PC-3 (cell line): ENCODE measurements around the gene IL18R1. TPM values are rescaled to one million over a fixed set of nuclear protein-coding genes. Genes with fewer than 3 reads are reported as not detected.
A peak's percentile ranks its signal among the peaks of the same experiment; 100 is the strongest.

ENCODE experiments used
- ATAC-seq: fragments of 200-7000 bp; cut with Tn5 transposase; 2 replicates; pipeline ENCODE4 v1.9.1; 2020; ENCODE audit warnings: mild to moderate bottlenecking, moderate library complexity
- BruUV-seq: library from RNA; stranded (reverse); fragments of 400-500 nt; replicated peaks from 2 replicates; lab custom pipeline; 2021; lab: Mats Ljungman, UMichigan
- CTCF ChIA-PET: fragments of 300-600 bp; sonication (Branson Sonifier 250); formaldehyde crosslinking; loops from one replicate; lab custom pipeline; 2022; ENCODE audit warnings: antibody characterized with exemption; lab: Charles Lee
- POLR2A ChIA-PET: fragments of 300-600 bp; sonication (Branson Sonifier 250); formaldehyde crosslinking; loops from one replicate; lab custom pipeline; 2022; ENCODE audit warnings: antibody characterized with exemption; ENCODE audit not compliant: unreplicated experiment; lab: Charles Lee
- DNase-seq: peaks from one replicate; pipeline ENCODE4 v3.0.0-alpha.2; 2015
- H2AFZ ChIP-seq: fragments of 300-600 bp; sonication (generic); 2 replicates; pipeline ENCODE4 v1.6.0; 2016; ENCODE audit warnings: antibody characterized with exemption, low read length
- H3F3A ChIP-seq: fragments of 300-600 bp; sonication (generic); one replicate; pipeline ENCODE4 v1.6.0; 2017; ENCODE audit warnings: antibody characterized with exemption, low read length, control low read depth, mild to moderate bottlenecking; ENCODE audit not compliant: unreplicated experiment
- H3K27ac ChIP-seq: fragments of 300-600 bp; sonication (generic); 2 replicates; pipeline ENCODE4 v1.5.1; 2016; ENCODE audit warnings: mild to moderate bottlenecking, low read length
- H3K27me3 ChIP-seq: fragments of 300-600 bp; sonication (generic); 2 replicates; pipeline ENCODE4 v1.6.1; 2016; ENCODE audit warnings: low read length, mixed read lengths
- H3K36me3 ChIP-seq: fragments of 300-600 bp; sonication (generic); 2 replicates; pipeline ENCODE4 v1.6.1; 2016; ENCODE audit warnings: low read depth, mixed run types, low read length, mixed read lengths
- H3K4me1 ChIP-seq: fragments of 300-600 bp; sonication (generic); 2 replicates; pipeline ENCODE4 v1.5.1; 2016; ENCODE audit warnings: low read length; ENCODE audit not compliant: insufficient read depth
- H3K4me2 ChIP-seq: fragments of 300-600 bp; sonication (generic); 2 replicates; pipeline ENCODE4 v1.6.0; 2016; ENCODE audit warnings: low read length
- H3K4me3 ChIP-seq: fragments of 300-600 bp; sonication (generic); 2 replicates; pipeline ENCODE4 v1.5.1; 2016; ENCODE audit warnings: mild to moderate bottlenecking, low read length, mixed read lengths
- H3K79me2 ChIP-seq: fragments of 300-600 bp; sonication (generic); 2 replicates; pipeline ENCODE4 v1.6.1; 2017; ENCODE audit warnings: low read length, mixed read lengths
- H3K9ac ChIP-seq: fragments of 300-600 bp; sonication (generic); 2 replicates; pipeline ENCODE4 v1.6.0; 2016; ENCODE audit warnings: mild to moderate bottlenecking, low read length
- H3K9me2 ChIP-seq: fragments of 300-600 bp; sonication (generic); replicated peaks from 2 replicates; pipeline ENCODE4 v1.6.1; 2016; ENCODE audit warnings: mixed run types, low read length, mixed read lengths
- H3K9me3 ChIP-seq: fragments of 300-600 bp; sonication (generic); 2 replicates; pipeline ENCODE4 v1.6.1; 2016; ENCODE audit warnings: low read length, mixed read lengths
- H4K20me1 ChIP-seq: fragments of 300-600 bp; sonication (generic); 2 replicates; pipeline ENCODE4 v1.6.1; 2016; ENCODE audit warnings: low read length, mixed read lengths
- CTCF ChIP-seq: fragments of 300-600 bp; sonication (generic); conservative IDR thresholded peaks from 2 replicates; pipeline ENCODE4 v1.5.1; 2017; ENCODE audit warnings: antibody characterized with exemption, low read depth, mild to moderate bottlenecking, low read length
- EZH2 ChIP-seq: fragments of 300-600 bp; sonication (generic); IDR thresholded peaks from one replicate; pipeline ENCODE4 v1.6.1; 2017; ENCODE audit warnings: antibody characterized with exemption, mild to moderate bottlenecking, low read length; ENCODE audit not compliant: unreplicated experiment
- EZH2phosphoT487 ChIP-seq: fragments of 300-600 bp; sonication (generic); IDR thresholded peaks from 2 replicates; pipeline ENCODE4 v1.6.1; 2018; ENCODE audit warnings: mild to moderate bottlenecking, antibody characterized with exemption, low read length, borderline replicate concordance
- intact Hi-C: fragments of 100-400 bp; cut with micrococcal nuclease; formaldehyde crosslinking; loops from 2 replicates; pipeline ENCODE4 v1.9.0; 2023
- total RNA-seq: library from RNA; depleted of rRNA; stranded (reverse); fragments of >200 nt; gene quantifications from 2 replicates; pipeline ENCODE4 v1.2.3, GENCODE V29; 2014

IL18R1 gene
- total RNA-seq, 1 experiment from 2014 or later = 1.2 TPM

DNA sequence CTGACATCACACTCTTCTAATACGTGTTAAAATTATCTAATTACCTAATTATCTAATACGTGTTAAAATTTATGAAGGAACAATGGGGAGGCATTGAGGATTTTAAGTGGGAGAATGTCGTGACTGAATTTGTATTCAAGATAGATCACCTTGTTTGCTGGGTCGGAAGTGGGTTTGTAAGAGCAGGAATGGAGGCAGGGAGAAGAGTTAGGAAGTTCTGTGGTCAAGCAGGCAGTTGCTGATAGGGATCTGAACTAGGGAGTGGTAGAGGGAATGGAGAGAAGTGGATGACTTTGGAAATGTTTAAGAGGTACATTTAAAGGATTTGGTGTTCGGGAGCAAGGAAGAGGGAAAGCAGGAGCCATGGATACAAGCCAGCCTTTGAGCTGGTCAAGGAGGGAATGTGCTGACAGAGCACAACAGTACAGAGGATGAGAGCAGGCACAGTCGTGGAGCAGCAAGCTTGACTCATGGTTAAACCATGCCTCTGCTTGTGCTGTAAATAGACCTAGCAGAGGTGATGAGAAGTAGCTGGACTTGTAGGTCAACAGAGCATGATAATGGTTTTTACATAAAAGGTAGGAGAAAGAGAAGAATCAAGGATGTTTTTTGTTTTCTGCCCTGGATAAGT lies 83.6 kb downstream of the IL18R1 start:
- BruUV-seq = no TSS peak
- DNase-seq (peak; percentile 53), ATAC-seq (peak; percentile 33; the same call in 1 of the 2 replicates)
- H3K9me3 ChIP-seq = no peaks in the 10 kb centered on the region
- H3K79me2 ChIP-seq = no peaks in the 10 kb centered on the region
- no peaks in the 10 kb centered on the region for H3K9me2 ChIP-seq
- H3F3A ChIP-seq = no peaks in the 10 kb centered on the region
- no peaks in the 10 kb centered on the region for H3K27me3 ChIP-seq
- H3K4me2 ChIP-seq = no peak overlapping the region
- no peak for TF ChIP-seq CTCF
- TF ChIP-seq EZH2phosphoT487 = no peak
- peaks cover 5% of the 10 kb centered on the region; the same call in 1 of the 2 replicates for H3K4me1 ChIP-seq
- H2AFZ ChIP-seq = no peak overlapping the region
- ChIA-PET CTCF (no interaction called here), POLR2A (no interaction called here)
- no peaks in the 10 kb centered on the region for H3K36me3 ChIP-seq
- no peaks in the 10 kb centered on the region for H4K20me1 ChIP-seq
- no peak overlapping the region for H3K4me3 ChIP-seq
- H3K27ac ChIP-seq = no peak overlapping the region
- H3K9ac ChIP-seq = no peak overlapping the region
- intact Hi-C loops = no loop called here

DNA sequence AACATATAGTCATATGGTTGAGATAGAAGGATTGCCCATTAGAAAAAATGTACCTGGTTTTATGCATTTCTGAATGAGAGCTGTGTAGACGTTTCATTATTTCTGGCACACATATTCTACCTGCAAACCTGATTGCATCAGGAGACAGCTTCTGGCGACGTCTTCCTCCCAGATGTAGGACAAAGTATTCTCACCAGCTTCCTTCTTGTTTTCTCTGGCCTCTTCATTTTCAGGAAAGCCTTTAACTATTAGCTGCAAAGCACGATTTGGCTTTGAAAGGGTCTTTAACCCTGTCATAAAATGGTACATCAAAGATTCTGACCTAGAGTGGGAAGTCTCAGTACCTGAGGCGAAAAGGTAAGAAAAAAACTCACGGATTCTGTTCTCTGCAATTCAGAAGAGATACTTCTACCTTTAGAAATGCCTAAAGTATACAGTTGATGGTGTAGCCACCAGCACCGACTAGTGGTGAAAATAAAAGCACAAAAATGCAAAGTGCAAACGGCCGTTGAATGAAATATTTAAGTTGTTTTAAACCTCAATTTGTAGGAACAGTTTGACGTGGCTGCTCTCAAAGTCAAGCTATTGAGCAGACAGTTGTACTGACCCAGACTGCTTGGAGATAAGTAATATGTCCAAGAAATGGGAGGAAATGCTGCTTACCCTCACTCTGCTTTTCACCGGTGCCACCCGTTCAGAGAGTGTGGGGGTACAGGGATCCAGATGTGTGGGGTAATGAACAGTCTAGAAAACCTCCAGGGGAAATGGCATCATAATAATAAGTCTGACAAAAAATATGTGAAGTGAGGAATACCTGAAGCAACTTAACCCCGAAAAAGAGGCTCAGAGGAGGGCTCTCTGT lies 87.6 kb downstream of the IL18R1 start:
- peak; percentile 81 for ATAC-seq
- BruUV-seq = no TSS peak
- intact Hi-C loops = loop anchor here (1.0 kb wide), 2 partner anchors 88 to 190 kb away; partner anchors contain the start of gene IL18R1
- ChIA-PET POLR2A (no interaction called here), CTCF (interaction anchor here (0.6 to 0.8 kb wide), 5 partner anchors 19 to 238 kb away, joined by 3 to 9 read pairs (median 3); no protein-coding TSS in a partner anchor)
- H3K4me2 ChIP-seq = peak overlapping the region; percentile 82
- no peaks in the 10 kb centered on the region for H4K20me1 ChIP-seq
- peaks cover 5% of the 10 kb centered on the region; the same call in 1 of the 2 replicates for H3K4me1 ChIP-seq
- peak overlapping the region; percentile 52 for H3K4me3 ChIP-seq
- no peaks in the 10 kb centered on the region for H3K27me3 ChIP-seq
- TF ChIP-seq EZH2phosphoT487 (no peak), CTCF (peak; percentile 94), EZH2 (no peak)
- no peaks in the 10 kb centered on the region for H3K79me2 ChIP-seq
- no peaks in the 10 kb centered on the region for H3K9me2 ChIP-seq
- no peak overlapping the region for H3K9ac ChIP-seq
- no peaks in the 10 kb centered on the region for H3K36me3 ChIP-seq
- no peaks in the 10 kb centered on the region for H3K9me3 ChIP-seq
- peak; percentile 72 for DNase-seq
- H3F3A ChIP-seq = no peaks in the 10 kb centered on the region
- peak overlapping the region; percentile 90 for H2AFZ ChIP-seq
- H3K27ac ChIP-seq = no peak overlapping the region

DNA sequence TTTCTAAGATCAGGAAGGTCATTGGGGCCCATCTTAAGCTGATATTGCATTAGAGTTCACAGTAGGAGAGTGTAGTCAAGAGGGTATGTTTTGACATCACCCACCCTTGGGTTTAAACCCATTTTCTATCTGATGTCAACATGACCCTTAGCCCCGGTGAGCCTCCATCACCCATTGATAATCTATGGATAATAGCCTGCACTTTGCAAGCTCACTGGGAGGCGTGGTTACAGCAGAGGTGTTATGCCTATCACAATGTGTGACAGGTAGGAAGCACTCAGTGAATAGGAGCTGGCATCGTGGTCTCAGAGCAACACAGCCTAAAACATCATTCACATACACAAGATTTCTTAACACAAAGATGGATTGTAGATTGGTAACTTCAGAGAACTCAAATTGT lies 88.6 kb downstream of the IL18R1 start:
- H3K4me1 ChIP-seq = peaks cover 5% of the 10 kb centered on the region; the same call in 1 of the 2 replicates
- CTCF ChIA-PET = interaction anchor here (0.6 kb wide), 1 partner anchor 239 kb away, joined by 3 read pairs; no protein-coding TSS in a partner anchor
- no peaks in the 10 kb centered on the region for H3K27me3 ChIP-seq

More for the DNA sequence above, 88.6 kb downstream of the IL18R1 start:
- Histone ChIP-seq H3K4me3 (no peak overlapping the region), H2AFZ (no peak overlapping the region), H3K36me3 (no peaks in the 10 kb centered on the region), H3F3A (no peaks in the 10 kb centered on the region), H3K9me2 (no peaks in the 10 kb centered on the region), H3K9ac (no peak overlapping the region), H3K4me2 (no peak overlapping the region), H3K27ac (no peak overlapping the region), H3K79me2 (no peaks in the 10 kb centered on the region), H3K9me3 (no peaks in the 10 kb centered on the region), H4K20me1 (no peaks in the 10 kb centered on the region)
- intact Hi-C loops = no loop called here
- BruUV-seq = no TSS peak
- TF ChIP-seq EZH2 = no peak
- no peak for DNase-seq
- POLR2A ChIA-PET = no interaction called here
- no peak for ATAC-seq
